ENCODE measurements around the gene HLA-DQB1.

HLA-DQB1 gene

DNA sequence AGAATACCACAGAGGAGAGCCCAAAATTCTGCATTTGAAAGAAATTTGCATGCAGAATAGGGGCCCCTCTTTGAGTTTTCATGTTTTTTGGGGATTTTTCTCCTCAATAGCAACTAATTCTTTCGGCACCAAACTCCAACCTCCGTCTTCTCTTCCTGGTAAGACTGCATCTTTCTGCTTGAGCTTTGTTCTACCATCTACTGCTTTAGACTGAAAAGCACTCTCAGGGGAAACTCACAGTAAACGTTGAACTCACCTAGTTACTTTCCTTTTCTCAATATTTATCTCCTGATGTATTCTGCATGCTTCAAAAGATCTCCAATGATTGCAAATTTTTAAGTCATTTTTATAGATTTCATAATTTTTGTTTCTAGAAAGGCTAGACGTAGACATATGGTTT is 36.9 kb upstream of the HLA-DQB1 start:
- no peak overlapping the region for H3K4me3 ChIP-seq (ENCODE audit: low read length, poor library complexity, severe bottlenecking)
- no peaks in the 10 kb centered on the region for H3K4me1 ChIP-seq (ENCODE audit: insufficient read depth, low read length, poor library complexity, severe bottlenecking)
- H3K9ac ChIP-seq (ENCODE audit: low read depth, low read length, poor library complexity, severe bottlenecking), result no peak overlapping the region
- no peak for TF ChIP-seq EZH2phosphoT487 (IDR thresholded peaks at IDR 0.05; ENCODE audit: borderline replicate concordance)
- TF ChIP-seq, protein P1, sequence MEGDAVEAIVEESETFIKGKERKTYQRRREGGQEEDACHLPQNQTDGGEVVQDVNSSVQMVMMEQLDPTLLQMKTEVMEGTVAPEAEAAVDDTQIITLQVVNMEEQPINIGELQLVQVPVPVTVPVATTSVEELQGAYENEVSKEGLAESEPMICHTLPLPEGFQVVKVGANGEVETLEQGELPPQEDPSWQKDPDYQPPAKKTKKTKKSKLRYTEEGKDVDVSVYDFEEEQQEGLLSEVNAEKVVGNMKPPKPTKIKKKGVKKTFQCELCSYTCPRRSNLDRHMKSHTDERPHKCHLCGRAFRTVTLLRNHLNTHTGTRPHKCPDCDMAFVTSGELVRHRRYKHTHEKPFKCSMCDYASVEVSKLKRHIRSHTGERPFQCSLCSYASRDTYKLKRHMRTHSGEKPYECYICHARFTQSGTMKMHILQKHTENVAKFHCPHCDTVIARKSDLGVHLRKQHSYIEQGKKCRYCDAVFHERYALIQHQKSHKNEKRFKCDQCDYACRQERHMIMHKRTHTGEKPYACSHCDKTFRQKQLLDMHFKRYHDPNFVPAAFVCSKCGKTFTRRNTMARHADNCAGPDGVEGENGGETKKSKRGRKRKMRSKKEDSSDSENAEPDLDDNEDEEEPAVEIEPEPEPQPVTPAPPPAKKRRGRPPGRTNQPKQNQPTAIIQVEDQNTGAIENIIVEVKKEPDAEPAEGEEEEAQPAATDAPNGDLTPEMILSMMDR (conservative IDR thresholded peaks at IDR 0.05; ENCODE audit: low read length), result no peak
- H3K4me2 ChIP-seq (ENCODE audit: low read depth, low read length, poor library complexity, severe bottlenecking), result no peak overlapping the region
- no peaks in the 10 kb centered on the region for H3K9me3 ChIP-seq (ENCODE audit: insufficient read depth, low read depth, low read length)
- no peaks in the 10 kb centered on the region for H4K20me1 ChIP-seq (ENCODE audit: insufficient read depth, low read length, poor library complexity, severe bottlenecking)
- H3K36me3 ChIP-seq (ENCODE audit: insufficient read depth, low read length), result no peaks in the 10 kb centered on the region
- no peaks in the 10 kb centered on the region for H3K27me3 ChIP-seq (ENCODE audit: insufficient read depth, low read length, poor library complexity, severe bottlenecking)
- H3K79me2 ChIP-seq (ENCODE audit: insufficient read depth, low read length), result no peaks in the 10 kb centered on the region
- no peaks in the 10 kb centered on the region for H3F3A ChIP-seq (ENCODE audit: low read depth)
- no peak overlapping the region for H2AFZ ChIP-seq (ENCODE audit: low read length)
- H3K9me2 ChIP-seq (replicated peaks; ENCODE audit: low read depth, low read length), result no peaks in the 10 kb centered on the region

DNA sequence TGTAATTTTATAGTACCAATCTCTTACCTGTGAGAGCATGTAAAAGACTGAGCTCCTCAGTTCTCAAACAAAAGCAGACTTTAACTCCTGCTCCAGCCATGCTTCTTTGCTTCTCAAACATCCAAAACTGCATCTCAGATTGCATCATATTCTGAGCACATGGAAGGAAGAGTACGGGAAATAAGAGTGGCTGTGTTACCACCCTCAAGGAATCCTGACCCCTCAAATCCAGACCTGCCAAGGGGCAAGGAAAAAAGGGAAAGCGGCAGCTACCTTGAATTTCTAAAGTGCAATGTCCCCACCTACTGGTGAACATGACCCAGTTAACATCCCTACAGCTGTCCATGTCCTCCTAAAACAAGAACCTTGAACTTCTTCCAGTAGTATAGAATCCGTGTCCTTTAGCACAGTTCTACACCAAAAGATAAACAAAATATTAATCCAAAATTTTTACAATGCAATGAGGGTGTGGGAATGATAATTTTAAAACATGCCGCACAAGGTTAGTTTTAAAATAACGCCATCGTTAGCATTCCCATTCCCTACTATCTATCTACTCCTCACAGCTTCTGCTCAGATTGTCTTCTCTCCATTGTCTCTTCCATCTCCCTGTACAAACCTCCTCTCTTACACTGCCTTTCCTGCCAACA is 34.1 kb upstream of the HLA-DQB1 start:
- no peaks in the 10 kb centered on the region for H3K9me3 ChIP-seq (ENCODE audit: insufficient read depth, low read depth, low read length)
- H4K20me1 ChIP-seq (ENCODE audit: insufficient read depth, low read length, poor library complexity, severe bottlenecking), result no peaks in the 10 kb centered on the region
- H3K9me2 ChIP-seq (replicated peaks; ENCODE audit: low read depth, low read length), result no peaks in the 10 kb centered on the region
- H3K4me3 ChIP-seq (ENCODE audit: low read length, poor library complexity, severe bottlenecking), result no peak overlapping the region
- no peaks in the 10 kb centered on the region for H3K79me2 ChIP-seq (ENCODE audit: insufficient read depth, low read length)
- H3K9ac ChIP-seq (ENCODE audit: low read depth, low read length, poor library complexity, severe bottlenecking), result no peak overlapping the region
- no peaks in the 10 kb centered on the region for H3K36me3 ChIP-seq (ENCODE audit: insufficient read depth, low read length)
- no peaks in the 10 kb centered on the region for H3K27me3 ChIP-seq (ENCODE audit: insufficient read depth, low read length, poor library complexity, severe bottlenecking)
- H3K4me2 ChIP-seq (ENCODE audit: low read depth, low read length, poor library complexity, severe bottlenecking), result peak overlapping the region; percentile 36
- TF ChIP-seq, protein P1 (conservative IDR thresholded peaks at IDR 0.05; ENCODE audit: low read length), result peak; percentile 88
- no peak for TF ChIP-seq EZH2phosphoT487 (IDR thresholded peaks at IDR 0.05; ENCODE audit: borderline replicate concordance)
- no peaks in the 10 kb centered on the region for H3K4me1 ChIP-seq (ENCODE audit: insufficient read depth, low read length, poor library complexity, severe bottlenecking)
- no peaks in the 10 kb centered on the region for H3F3A ChIP-seq (ENCODE audit: low read depth)
- H2AFZ ChIP-seq (ENCODE audit: low read length), result peak overlapping the region; percentile 76

DNA sequence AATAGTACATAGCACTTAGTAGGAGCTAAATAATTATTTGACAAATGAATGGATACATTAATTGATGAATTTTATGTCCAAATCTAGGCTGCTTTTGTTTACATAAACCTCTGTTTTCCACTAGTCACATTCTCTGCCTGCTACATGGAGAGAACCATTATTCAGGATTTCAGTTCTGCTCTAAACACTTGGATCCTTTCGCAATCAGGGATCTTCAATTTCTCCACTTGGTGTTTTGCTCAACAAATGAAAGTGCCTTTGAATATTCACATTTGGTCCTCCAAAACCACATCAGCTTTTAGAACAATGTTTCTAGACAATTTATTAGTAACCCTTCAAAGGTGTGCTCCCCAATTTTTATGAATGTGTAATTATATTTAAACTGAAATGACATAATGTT is 30.6 kb upstream of the HLA-DQB1 start:
- H3K79me2 ChIP-seq (ENCODE audit: insufficient read depth, low read length), result no peaks in the 10 kb centered on the region

More for the DNA sequence above, 30.6 kb upstream of the HLA-DQB1 start:
- no peaks in the 10 kb centered on the region for H3K36me3 ChIP-seq (ENCODE audit: insufficient read depth, low read length)
- no peak overlapping the region for H2AFZ ChIP-seq (ENCODE audit: low read length)
- no peaks in the 10 kb centered on the region for H4K20me1 ChIP-seq (ENCODE audit: insufficient read depth, low read length, poor library complexity, severe bottlenecking)
- H3F3A ChIP-seq (ENCODE audit: low read depth), result no peaks in the 10 kb centered on the region
- no peak overlapping the region for H3K4me3 ChIP-seq (ENCODE audit: low read length, poor library complexity, severe bottlenecking)
- no peaks in the 10 kb centered on the region for H3K9me2 ChIP-seq (replicated peaks; ENCODE audit: low read depth, low read length)
- H3K4me1 ChIP-seq (ENCODE audit: insufficient read depth, low read length, poor library complexity, severe bottlenecking), result no peaks in the 10 kb centered on the region
- H3K9me3 ChIP-seq (ENCODE audit: insufficient read depth, low read depth, low read length), result no peaks in the 10 kb centered on the region
- H3K4me2 ChIP-seq (ENCODE audit: low read depth, low read length, poor library complexity, severe bottlenecking), result no peak overlapping the region
- no peak overlapping the region for H3K9ac ChIP-seq (ENCODE audit: low read depth, low read length, poor library complexity, severe bottlenecking)
- TF ChIP-seq, protein P1 (conservative IDR thresholded peaks at IDR 0.05; ENCODE audit: low read length), result no peak
- no peak for TF ChIP-seq EZH2phosphoT487 (IDR thresholded peaks at IDR 0.05; ENCODE audit: borderline replicate concordance)
- H3K27me3 ChIP-seq (ENCODE audit: insufficient read depth, low read length, poor library complexity, severe bottlenecking), result no peaks in the 10 kb centered on the region

All from Loucy (cell line).